ENCODE results near the gene KLLN.

KLLN gene

GRCh38 chr10:87843714-87844113, 19.6 kb downstream of the KLLN start:
- H4K20me1 ChIP-seq (ENCODE audit: insufficient read depth, low read length), result no peaks in the 10 kb centered on the region
- H3K9ac ChIP-seq (ENCODE audit: low read length), result no peak overlapping the region
- no peak overlapping the region for H3K27ac ChIP-seq (ENCODE audit: low read depth, low read length, poor library complexity, severe bottlenecking)
- H3K4me1 ChIP-seq (ENCODE audit: insufficient read depth, low read length, severe bottlenecking), result peaks cover 1% of the 10 kb centered on the region
- no peak overlapping the region for H2AFZ ChIP-seq (ENCODE audit: low read length)
- H3K4me2 ChIP-seq (ENCODE audit: low read length), result no peak overlapping the region
- H3K36me3 ChIP-seq (ENCODE audit: insufficient read depth, low read length), result no peaks in the 10 kb centered on the region
- TF ChIP-seq EZH2 (IDR thresholded peaks at IDR 0.05; ENCODE audit: borderline replicate concordance, low read length), result no peak
- no peak for TF ChIP-seq CTCF (IDR thresholded peaks at IDR 0.05; ENCODE audit: low read length)
- H3K27me3 ChIP-seq (ENCODE audit: insufficient read depth, low read length), result no peaks in the 10 kb centered on the region
- no peak overlapping the region for H3K4me3 ChIP-seq (ENCODE audit: low read depth, low read length, poor library complexity, severe bottlenecking)
- no peaks in the 10 kb centered on the region for H3K79me2 ChIP-seq (ENCODE audit: insufficient read depth, low read length)
- H3K9me3 ChIP-seq (ENCODE audit: low read length), result no peaks in the 10 kb centered on the region
- H3F3A ChIP-seq (ENCODE audit: insufficient read depth, low read length), result no peaks in the 10 kb centered on the region
- no peaks in the 10 kb centered on the region for H3K9me2 ChIP-seq (ENCODE audit: low read depth, low read length)

- Histone ChIP-seq H3F3A (ENCODE audit: insufficient read depth, low read length) (no peaks in the 10 kb centered on the region), H3K4me3 (ENCODE audit: low read depth, low read length, poor library complexity, severe bottlenecking) (no peak overlapping the region), H3K9me2 (ENCODE audit: low read depth, low read length) (no peaks in the 10 kb centered on the region), H3K4me1 (ENCODE audit: insufficient read depth, low read length, severe bottlenecking) (peaks cover 5% of the 10 kb centered on the region), H3K4me2 (ENCODE audit: low read length) (no peak overlapping the region), H3K9ac (ENCODE audit: low read length) (no peak overlapping the region), H2AFZ (ENCODE audit: low read length) (no peak overlapping the region), H3K79me2 (ENCODE audit: insufficient read depth, low read length) (no peaks in the 10 kb centered on the region), H3K36me3 (ENCODE audit: insufficient read depth, low read length) (peaks cover 4% of the 10 kb centered on the region; the same call in 1 of the 2 replicates), H3K27ac (ENCODE audit: low read depth, low read length, poor library complexity, severe bottlenecking) (no peak overlapping the region), H3K9me3 (ENCODE audit: low read length) (no peaks in the 10 kb centered on the region), H3K27me3 (ENCODE audit: insufficient read depth, low read length) (no peaks in the 10 kb centered on the region), H4K20me1 (ENCODE audit: insufficient read depth, low read length) (no peaks in the 10 kb centered on the region)
- TF ChIP-seq EZH2 (IDR thresholded peaks at IDR 0.05; ENCODE audit: borderline replicate concordance, low read length) (no peak), CTCF (IDR thresholded peaks at IDR 0.05; ENCODE audit: low read length) (no peak)
Observed at GRCh38 chr10:87842776-87843497, 20.4 kb downstream of the KLLN start.

- no peaks in the 10 kb centered on the region for H3K27me3 ChIP-seq (ENCODE audit: insufficient read depth, low read length)
- no peak overlapping the region for H3K9ac ChIP-seq (ENCODE audit: low read length)
- H3K4me1 ChIP-seq (ENCODE audit: insufficient read depth, low read length, severe bottlenecking), result peaks cover 5% of the 10 kb centered on the region
- no peak overlapping the region for H3K4me2 ChIP-seq (ENCODE audit: low read length)
- H3K27ac ChIP-seq (ENCODE audit: low read depth, low read length, poor library complexity, severe bottlenecking), result no peak overlapping the region
- H3K79me2 ChIP-seq (ENCODE audit: insufficient read depth, low read length), result no peaks in the 10 kb centered on the region
- no peak overlapping the region for H3K4me3 ChIP-seq (ENCODE audit: low read depth, low read length, poor library complexity, severe bottlenecking)
- H2AFZ ChIP-seq (ENCODE audit: low read length), result no peak overlapping the region
- H3F3A ChIP-seq (ENCODE audit: insufficient read depth, low read length), result no peaks in the 10 kb centered on the region
- no peaks in the 10 kb centered on the region for H3K9me3 ChIP-seq (ENCODE audit: low read length)
- H3K36me3 ChIP-seq (ENCODE audit: insufficient read depth, low read length), result peaks cover 11% of the 10 kb centered on the region; the same call in 1 of the 2 replicates
- no peaks in the 10 kb centered on the region for H4K20me1 ChIP-seq (ENCODE audit: insufficient read depth, low read length)
- no peaks in the 10 kb centered on the region for H3K9me2 ChIP-seq (ENCODE audit: low read depth, low read length)
- TF ChIP-seq CTCF (IDR thresholded peaks at IDR 0.05; ENCODE audit: low read length) (no peak), EZH2 (IDR thresholded peaks at IDR 0.05; ENCODE audit: borderline replicate concordance, low read length) (no peak)
Observed at GRCh38 chr10:87842220-87842641, 21.1 kb downstream of the KLLN start.

Data from OCI-LY1 (cell line).